Measurements from ENCODE around the gene OR4X2.
"Not testable (repeated sequence)": the region's sequence is repeated elsewhere in the genome, so short reads cannot be mapped to it uniquely, and the experiment has no call there.

OR4X2 gene, protein sequence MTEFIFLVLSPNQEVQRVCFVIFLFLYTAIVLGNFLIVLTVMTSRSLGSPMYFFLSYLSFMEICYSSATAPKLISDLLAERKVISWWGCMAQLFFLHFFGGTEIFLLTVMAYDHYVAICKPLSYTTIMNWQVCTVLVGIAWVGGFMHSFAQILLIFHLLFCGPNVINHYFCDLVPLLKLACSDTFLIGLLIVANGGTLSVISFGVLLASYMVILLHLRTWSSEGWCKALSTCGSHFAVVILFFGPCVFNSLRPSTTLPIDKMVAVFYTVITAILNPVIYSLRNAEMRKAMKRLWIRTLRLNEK

DNA sequence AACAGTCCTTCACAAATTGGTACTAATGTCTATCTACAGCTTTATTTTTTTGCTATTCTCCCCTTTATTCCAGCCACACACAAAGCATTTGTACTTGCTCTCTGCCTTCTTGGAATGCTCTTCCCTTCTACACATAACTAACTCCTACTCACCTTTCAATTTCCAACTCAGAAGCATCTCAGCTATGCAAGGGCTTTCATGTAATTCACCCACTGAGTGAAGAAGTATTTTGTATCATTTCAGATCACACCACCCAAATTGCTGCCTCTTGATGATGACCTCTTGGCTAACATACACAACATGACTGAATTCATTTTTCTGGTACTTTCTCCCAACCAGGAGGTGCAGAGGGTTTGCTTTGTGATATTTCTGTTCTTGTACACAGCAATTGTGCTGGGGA, at the start of gene OR4X2:
OR4X2 (plus strand) TSS at position 301 of the 400 bp plus-strand sequence; CDS start at position 301, 0 bp downstream.
- DNase-seq (ENCODE audit: low read depth): no peak

DNA sequence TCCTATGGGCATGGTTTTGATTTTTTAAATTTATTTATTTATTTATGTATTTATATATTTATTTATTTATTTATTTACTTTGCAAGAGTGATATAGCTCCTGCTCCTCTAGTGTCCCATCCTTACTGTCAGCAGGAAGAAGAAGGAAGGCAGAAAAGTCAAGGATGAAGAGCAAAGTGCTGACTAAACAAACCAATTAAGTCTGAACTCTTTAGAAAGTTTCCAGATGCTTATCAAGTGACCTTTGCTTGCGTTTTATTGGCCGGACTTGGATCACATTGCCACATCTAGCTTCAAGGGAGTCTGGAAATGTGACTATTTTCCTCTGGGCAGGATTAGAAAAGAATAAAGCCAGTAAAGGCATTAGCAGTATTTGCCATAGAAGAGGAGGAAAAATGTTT, 37.0 kb upstream of the OR4X2 start:
- no peak for DNase-seq (ENCODE audit: low read depth)

DNA sequence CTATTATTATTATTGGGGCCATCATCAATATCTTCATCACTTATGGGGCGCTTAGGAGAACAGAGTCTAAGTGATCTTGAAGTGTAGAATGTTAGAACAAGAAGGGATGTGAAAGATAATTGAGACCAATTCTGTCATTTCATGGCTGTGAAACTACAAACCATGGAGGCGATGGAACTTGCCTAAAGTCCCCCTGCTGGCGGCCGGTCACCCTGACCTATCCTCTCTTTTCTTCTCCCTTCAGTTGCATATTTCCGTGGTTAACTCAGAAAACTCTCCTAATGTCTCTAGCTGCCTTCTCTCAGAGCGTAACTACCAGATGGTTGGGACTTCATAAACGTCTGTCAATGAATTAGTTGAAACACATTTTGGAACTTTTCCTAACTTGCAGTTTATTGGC, 34.9 kb upstream of the OR4X2 start:
- DNase-seq (ENCODE audit: low read depth): peak; percentile 49

DNA sequence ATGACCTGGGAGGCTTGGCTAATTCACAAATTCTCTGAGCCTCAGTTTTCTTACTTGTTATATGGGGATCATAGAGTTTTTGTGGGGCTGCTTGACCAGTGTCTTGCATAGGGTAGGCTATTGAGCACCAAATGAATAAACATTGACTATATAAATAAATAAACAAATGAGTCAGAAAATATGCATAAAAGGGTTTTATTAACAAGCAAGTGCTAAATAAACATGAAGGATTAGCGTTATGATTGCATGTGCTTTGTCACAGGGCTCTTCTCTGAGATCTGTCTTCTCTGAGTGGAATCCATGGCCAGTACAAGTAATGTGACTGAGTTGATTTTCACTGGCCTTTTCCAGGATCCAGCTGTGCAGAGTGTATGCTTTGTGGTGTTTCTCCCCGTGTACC, 28.4 kb upstream of the OR4X2 start, which contains the start of gene OR4B1:
OR4B1 (plus strand) TSS at position 301 of the 400 bp plus-strand sequence; CDS start at position 301, 0 bp downstream.
- DNase-seq (ENCODE audit: low read depth): no peak

DNA sequence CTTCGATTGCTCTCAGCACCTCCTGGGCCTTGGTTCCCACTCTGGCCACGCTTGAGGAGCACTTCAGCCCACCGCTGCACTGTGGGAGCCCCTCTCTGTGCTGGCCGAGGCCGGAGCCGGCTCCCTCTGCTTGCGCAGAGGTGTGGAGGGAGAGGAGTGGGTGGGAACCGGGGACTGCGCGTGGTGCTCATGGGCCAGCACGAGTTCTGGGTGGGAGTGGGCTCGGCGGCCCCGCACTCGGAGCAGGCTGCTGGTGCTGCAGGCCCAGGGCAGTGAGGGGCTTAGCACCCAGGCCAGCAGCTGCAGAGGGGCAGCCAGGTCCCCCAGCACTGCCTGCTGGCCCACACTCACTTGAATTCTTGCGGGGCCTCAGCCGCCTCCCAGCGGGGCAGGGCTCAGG, 16.1 kb upstream of the OR4X2 start:
- DNase-seq (ENCODE audit: low read depth): no peak

DNA sequence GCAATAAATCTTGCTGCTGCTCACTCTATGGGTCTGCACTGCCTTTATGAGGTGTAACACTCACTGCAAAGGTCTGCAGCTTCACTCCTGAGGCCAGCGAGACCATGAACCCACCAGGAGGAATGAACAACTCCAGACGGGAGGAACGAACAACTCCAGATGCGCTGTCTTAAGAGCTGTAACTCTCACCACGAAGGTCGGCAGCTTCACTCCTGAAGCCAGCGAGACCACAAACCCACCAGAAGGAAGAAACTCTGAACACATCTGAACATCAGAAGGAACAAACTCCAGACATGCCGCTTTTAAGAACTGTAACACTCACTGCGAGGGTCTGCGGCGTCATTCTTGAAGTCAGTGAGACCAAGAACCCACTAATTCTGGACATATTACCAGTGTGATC, 14.8 kb upstream of the OR4X2 start:
- DNase-seq (ENCODE audit: low read depth): not testable (repeated sequence)

DNA sequence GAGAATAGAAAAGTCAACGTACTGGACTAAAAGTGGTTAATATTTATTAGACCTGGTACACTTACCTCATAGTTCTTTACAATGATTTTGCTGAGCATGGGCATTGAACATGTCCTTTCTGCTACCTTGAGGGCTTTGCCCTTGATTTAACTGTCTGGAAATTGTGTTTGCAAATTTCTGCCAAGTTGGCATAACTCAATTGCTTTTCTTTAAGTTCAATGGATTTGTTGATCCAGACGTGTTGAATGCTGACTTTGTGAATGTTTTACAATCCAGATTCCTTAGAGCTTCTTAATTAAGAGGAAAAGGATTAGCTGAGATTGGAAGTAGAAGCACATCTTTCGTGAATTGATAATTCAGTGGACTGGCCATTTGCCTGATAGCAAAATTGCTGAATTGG, 7.2 kb upstream of the OR4X2 start:
- DNase-seq (ENCODE audit: low read depth): no peak

DNA sequence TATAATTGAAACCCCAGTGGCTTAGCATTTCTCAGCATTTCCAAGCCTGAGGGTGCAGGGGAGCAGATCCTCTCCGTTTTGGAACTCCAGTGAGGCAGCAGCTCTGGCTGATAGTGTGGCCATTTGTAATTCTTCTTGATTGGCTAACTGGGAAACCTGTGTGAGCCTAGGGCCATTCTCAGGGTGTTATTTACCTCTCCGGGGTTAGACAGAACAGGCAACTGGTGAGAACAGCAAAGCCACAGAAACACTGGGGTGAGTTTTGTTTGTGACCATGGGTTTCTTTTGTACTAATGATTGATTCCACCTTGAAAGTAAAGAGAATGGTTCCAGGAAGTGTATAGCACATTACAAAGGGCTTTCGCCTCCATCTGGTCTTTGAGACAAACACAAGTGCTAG, 2.4 kb upstream of the OR4X2 start:
- DNase-seq (ENCODE audit: low read depth): no peak

DNA sequence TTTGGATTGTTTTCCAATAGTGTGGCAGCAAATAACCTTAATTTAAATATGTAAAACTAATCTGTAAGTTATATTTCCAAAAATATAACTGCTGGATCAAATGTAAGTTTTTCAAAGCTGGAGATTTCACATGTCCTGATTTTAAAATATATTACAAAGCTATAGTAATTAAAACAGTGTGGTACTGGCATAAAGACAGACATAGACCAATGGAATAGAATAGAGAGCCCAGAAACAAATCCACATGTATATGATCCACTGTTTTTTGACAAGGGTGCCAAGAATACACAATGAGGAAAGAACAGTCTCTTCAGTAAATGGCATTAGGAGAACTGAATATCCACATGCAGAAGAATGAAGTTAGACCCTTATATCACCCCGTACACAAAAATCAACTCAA, 4.0 kb downstream of the OR4X2 start:
- no peak for DNase-seq (ENCODE audit: low read depth)

DNA sequence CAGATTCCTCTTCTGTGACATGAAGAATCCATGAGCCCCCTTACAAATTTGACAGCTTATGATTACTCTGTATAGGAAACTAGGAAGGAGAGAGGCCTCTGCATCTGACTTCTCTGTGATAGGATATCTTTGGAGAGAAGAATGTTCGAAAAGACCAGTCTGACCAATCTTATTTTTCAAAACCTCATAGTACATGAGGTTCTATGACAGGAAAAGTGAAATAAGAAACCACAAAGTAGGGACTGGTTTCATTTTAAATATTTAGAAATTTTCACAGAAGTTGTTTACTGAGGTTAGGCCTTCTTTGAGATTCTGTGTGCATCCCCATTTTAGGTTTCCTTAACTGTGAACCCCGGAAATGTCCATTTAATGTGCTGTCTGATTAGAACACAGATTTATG, 16.7 kb downstream of the OR4X2 start:
- DNase-seq (ENCODE audit: low read depth): no peak

DNA sequence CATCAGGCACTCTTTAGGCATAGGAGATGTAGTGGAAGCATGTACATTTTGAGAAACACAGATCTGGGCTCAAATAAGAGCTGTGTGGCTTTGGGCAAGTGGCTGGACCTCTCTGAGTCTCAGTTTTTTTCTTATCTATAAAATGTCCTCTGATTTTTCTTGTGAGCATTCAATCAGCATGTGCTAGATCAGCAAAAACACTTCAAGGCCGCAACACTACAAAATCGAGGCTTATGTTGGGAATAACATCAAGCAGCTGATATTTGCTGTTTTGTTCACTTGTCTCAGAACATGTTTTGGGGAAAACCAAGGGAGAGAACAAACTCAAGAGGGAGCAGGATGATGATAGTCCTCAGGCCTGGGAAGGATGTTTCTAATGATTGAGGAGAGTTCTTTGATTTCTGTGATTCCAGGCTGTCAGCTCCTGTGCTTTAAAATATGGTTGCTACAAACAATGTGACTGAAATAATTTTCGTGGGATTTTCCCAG, 18.6 kb downstream of the OR4X2 start, which contains the start of gene OR4X1:
OR4X1 (plus strand) TSS at position 439 of the 489 bp plus-strand sequence; CDS start at position 439, 0 bp downstream.
- no peak for DNase-seq (ENCODE audit: low read depth)

DNA sequence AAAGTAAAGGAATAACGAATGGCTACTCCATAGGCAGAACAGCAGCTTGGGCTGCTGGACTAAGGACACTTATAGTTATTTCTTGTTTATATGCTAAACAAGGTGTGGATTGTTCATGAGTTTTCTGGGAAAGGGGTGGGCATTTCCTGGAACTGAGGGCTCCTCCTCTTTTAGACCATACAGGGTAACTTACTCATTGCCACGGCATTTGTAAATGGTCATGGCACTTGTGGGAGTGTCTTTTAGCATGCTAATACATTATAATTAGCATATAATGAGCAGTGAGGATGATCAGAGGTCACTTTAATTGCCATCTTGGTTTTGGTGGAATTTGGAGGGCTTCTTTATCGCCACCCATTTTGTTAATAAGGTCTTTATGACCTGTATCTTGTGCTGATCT, 25.7 kb downstream of the OR4X2 start:
- DNase-seq (ENCODE audit: low read depth): peak; percentile 0

DNA sequence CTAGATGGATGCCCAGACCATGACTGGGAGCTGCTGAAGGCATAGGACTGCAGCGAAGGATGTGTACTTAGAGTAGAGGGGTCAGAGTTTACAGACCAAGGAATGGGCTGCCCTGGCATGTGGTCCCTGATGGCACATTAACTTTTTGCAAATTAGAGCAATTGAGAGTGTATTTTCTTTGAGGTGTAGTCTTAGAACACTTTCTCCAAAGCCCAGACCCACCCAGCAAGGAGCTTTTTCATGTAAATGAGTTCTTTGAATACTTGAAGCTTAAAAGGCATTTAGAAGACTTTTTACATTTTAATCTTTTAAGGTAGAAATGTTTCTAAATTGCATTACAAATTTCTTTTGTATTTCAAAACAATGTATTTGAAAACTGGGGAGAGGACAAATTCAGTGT, 27.7 kb downstream of the OR4X2 start:
- DNase-seq (ENCODE audit: low read depth): no peak
